ENCODE data around the gene ST3GAL2. TPM values are rescaled to one million over a fixed set of nuclear protein-coding genes. Genes with fewer than 3 reads are reported as not detected.

ST3GAL2 gene
- total and polyA plus RNA-seq, 9 of the 15 experiments (the other 6 are each of a cell fraction or from before 2014, with no cell fraction given) = 1.5 to 108 (median 34.3) TPM

- Histone ChIP-seq H3K27ac (ENCODE audit: extremely low read depth, low read depth, low read length) (no peak overlapping the region), H3K79me2 (ENCODE audit: control insufficient read depth, insufficient read depth, low read length) (no peaks in the 10 kb centered on the region), H3K4me1 (replicated peaks in 1 of 2; ENCODE audit: control insufficient read depth in 2 of 2, insufficient read depth in 2 of 2, low read length in 2 of 2) (peaks cover 0 to 18% of the 10 kb centered on the region in 2 experiments; a peak in 2 of 5 replicates), H3K9me1 (ENCODE audit: control insufficient read depth, insufficient read depth, low read length) (peaks cover 2% of the 10 kb centered on the region), H3K4me3 (no peak overlapping the region), H3K9ac (ENCODE audit: insufficient read depth in 1 of 2, low read depth in 2 of 2, low read length in 2 of 2) (no peak overlapping the region), H3K36me3 (ENCODE audit: control insufficient read depth, insufficient read depth, low read length) (peaks cover 78% of the 10 kb centered on the region; the same call in 2 of the 3 replicates), H3K9me3 (replicated peaks; ENCODE audit: control insufficient read depth, insufficient read depth, low read depth, low read length) (no peaks in the 10 kb centered on the region), H2AFZ (ENCODE audit: low read depth, low read length) (no peak overlapping the region), H3K27me3 (ENCODE audit: control insufficient read depth in 2 of 2, insufficient read depth in 2 of 2, low read length in 2 of 2) (no peaks in the 10 kb centered on the region), H4K20me1 (replicated peaks; ENCODE audit: control insufficient read depth, insufficient read depth, low read length) (peaks cover 5% of the 10 kb centered on the region; the same call in 1 of the 2 replicates), H3K4me2 (ENCODE audit: insufficient read depth, low read length) (no peak overlapping the region)
- 97% methylated on average over 30 of the region's 47 CpGs for WGBS (ENCODE audit: insufficient coverage, low coverage, missing lambda C conversion rate)
- BruUV-seq (replicated peaks) = no TSS peak
- FAIRE-seq = no peak
- no peak for DNase-seq (ENCODE audit: extremely low read depth in 1 of 4, low spot score in 3 of 4)
- ChIA-PET CTCF (ENCODE audit: low intra/inter-chr PET ratio) (no interaction called here), POLR2A (interaction anchor here (0.7 kb wide), 1 partner anchor 152 kb away, joined by 5 read pairs; no protein-coding TSS in a partner anchor)
- no peak for ATAC-seq
- in situ Hi-C loops (cut with MboI) (no loop called here), intact Hi-C loops (cut with micrococcal nuclease) (no loop called here)
- no peak for TF ChIP-seq KAT2B (IDR thresholded peaks at IDR 0.05; ENCODE audit: low read depth, low read length)
- no peak for TF ChIP-seq U2AF1 (optimal IDR thresholded peaks at IDR 0.05; ENCODE audit: low read depth, low read length)
- TF ChIP-seq ZFX (CRISPR knock-in tag; IDR thresholded peaks at IDR 0.05) = peak; percentile 53
- no peak for TF ChIP-seq SAFB (IDR thresholded peaks at IDR 0.05; ENCODE audit: borderline replicate concordance, low read depth, low read length)
- TF ChIP-seq POLR2G (IDR thresholded peaks at IDR 0.05; ENCODE audit: low read depth, low read length) = peak; percentile 48; the same call in 1 of the 2 replicates
- no peak for TF ChIP-seq ZNF431 (CRISPR knock-in tag; IDR thresholded peaks at IDR 0.05)
- TF ChIP-seq BRF2 (IDR thresholded peaks at IDR 0.05; ENCODE audit: borderline replicate concordance, insufficient read depth, insufficient read length) = no peak
- no peak for TF ChIP-seq STAT5B (CRISPR knock-in tag; IDR thresholded peaks at IDR 0.05)
- TF ChIP-seq JUN (IDR thresholded peaks at IDR 0.05; ENCODE audit: borderline replicate concordance, low read depth, low read length) = no peak
- no peak for TF ChIP-seq JUN (CRISPR knock-in tag; IDR thresholded peaks at IDR 0.05; ENCODE audit: borderline replicate concordance)
- no peak for TF ChIP-seq CHCHD3 (CRISPR knock-in tag; IDR thresholded peaks at IDR 0.05)
- TF ChIP-seq MXI1 (IDR thresholded peaks at IDR 0.05; ENCODE audit: low read depth, low read length) = no peak
- 0 out of 2 replicates have a peak, but pooled peaks have one; percentile 7 for TF ChIP-seq ETS1 (conservative IDR thresholded peaks at IDR 0.05; ENCODE audit: control insufficient read depth, low read depth, low read length)
- TF ChIP-seq ILK (tag; IDR thresholded peaks at IDR 0.05; ENCODE audit: borderline replicate concordance, low read depth) = no peak
- TF ChIP-seq ZNF511 (CRISPR knock-in tag; IDR thresholded peaks at IDR 0.05) = no peak
Observed at GRCh38 chr16:70381604-70382342, 57.1 kb downstream of the ST3GAL2 start.

Data from K562 (cell line).